NCI-H510A (cell line): ENCODE results near the gene ZFR2.
"Not testable (repeated sequence)": the region's sequence is repeated elsewhere in the genome, so short reads cannot be mapped to it uniquely, and the experiment has no call there.

ENCODE experiments used
- DNase-seq: peaks from one replicate; lab custom pipeline; 2025; lab: John Stamatoyannopoulos, UW

ZFR2 gene

DNA sequence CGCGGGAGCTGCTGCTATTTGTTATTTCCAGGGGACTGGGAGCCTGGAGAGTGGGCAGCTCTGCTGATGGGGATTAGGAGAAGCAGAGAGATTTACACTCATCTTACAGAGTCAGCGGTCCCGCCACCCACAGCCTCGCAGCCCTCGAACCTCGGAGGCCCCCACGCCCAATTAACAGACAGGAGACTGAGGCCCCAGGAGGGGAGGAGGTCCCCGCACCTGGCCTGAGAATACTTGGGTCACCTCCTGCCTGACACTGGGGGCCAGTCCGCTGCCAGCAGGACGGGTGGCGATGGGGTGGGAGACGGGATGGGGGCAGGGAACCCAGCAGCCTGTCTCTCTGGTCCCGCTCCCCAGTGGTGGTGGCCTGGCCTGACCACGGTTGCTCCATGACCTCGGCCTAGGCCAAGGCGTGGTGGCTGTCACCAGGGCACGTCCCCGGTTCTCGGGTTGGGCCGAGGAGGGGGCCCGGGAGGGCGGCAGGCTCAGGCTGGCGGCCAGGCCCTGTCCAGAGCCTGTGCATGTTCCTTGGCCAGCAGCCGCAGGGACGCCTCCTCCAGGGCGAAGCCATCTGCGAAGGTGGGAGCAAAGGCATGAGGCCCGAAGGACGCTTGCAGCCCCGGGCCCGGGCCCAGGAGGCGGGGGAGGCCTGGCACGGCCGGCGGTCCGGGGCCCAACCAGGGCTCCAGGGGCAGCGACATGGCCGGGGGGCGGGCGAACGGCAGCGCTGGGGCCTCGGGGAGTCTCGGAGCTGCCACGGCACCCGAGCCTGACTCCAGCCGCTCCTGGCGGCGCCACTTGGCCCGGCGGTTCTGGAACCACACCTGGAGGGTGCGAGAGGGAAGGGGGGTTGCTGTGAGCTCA is 98.5 kb downstream of the ZFR2 start:
- no peak for DNase-seq

DNA sequence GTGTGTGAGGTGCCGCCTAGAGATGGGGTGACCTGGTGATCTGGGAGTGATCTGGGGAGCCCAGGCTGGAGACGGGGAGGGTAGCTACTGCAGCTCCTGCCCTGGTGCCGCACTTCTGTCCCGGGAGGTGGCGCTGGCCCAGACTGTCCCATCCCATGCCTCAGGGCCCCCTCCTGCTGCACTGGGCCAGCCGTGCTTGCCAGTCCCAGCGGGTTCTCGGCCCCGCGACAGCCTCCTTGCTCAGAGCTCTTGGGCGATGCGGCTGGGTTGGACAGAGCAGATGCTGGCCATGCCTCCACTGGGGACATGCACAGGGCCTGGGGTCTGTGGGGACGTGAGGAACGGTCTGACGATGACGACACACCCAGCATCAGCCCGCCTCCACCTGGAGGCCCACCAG is 99.3 kb downstream of the ZFR2 start:
- DNase-seq = no peak

DNA sequence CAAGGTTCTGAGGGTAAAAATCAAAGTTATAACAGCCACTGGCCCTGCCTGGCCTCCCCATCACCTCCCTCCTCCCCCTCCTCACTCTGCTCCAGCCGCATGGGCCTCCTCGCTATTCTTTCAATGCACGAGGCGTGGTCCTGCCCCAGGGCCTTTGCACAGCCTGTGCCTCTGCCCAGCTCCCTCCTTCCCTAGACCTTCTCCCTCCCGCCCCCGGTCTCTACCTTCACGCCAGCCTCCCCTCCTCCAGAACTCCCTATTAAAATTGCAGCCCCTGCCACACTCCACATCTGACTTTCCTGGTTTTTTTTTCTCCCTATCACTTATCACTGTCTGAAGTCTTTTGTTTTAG is 100.1 kb downstream of the ZFR2 start:
- no peak for DNase-seq

DNA sequence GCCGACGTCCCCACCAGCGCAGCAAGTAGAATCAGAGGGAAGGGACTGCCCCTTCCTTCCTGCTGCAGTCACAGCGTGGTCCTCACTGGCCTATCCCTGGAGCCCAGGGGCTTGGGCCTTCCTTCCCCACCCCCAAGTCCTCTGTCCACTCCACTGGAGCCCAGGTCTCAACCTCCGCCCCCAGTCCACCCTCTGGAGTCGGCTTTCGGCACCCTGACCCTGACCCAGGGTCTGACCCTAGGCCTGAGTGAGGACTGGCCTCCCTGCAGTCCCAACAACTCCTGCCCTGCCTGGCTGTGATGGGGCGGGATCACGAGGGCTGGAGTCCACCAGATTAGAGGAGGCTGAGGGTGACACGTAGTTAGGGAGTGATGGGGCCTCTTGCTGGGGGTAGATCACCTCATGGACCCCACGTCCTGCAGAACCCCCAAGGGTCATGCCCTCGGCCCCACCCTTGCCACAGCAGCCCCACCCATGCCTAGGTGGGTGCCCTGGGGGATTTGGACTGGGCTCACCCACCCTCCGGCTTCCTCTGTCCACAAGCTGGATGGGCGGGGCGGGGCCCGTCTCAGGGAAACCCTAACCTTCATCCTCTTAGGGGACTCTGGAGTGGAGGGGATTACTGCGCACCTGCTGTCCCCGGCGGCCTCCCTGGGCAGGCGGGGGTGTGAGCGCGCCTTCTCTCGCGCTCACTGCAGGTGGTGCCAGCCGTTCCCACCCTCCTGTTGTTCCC is 100.7 kb downstream of the ZFR2 start:
- DNase-seq = no peak

DNA sequence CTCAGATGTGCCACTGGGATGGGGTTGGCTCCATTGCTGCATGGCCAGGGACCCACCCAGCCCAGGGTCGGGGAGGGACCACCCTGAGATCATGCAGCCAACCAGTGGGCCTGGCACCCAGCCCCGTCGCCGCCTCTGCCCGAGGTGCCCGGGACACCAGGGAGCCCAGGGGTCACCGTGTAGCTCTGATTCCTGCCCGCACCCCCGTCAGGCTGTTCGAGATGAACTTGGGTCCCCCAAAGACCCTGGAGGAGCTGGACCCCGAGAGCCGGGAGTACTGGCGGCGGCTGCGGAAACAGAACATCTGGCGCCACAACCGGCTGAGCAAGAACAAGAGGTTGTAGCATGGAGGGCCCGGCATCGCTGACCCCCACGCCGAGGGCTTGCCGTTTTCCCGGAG is 101.8 kb downstream of the ZFR2 start:
- DNase-seq = no peak

DNA sequence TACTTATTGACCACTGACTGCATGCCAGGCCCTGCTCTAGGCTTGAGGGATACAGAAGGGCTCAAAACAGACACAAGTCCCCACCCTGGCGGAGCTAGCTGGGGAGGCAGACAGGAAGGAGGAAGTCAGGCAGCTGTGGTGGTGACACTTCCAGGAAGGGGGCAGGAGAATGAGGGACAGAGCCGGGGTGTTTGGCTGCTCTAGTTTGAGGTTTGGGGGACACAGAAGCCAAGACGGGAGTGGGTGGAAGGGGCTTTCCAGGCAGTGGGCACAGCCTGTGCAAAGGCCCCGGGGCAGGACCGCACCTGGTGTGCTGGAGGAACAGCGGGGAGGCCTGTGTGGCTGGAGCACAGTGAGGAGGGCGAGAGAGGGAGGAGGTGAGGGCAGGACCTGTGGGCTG is 102.3 kb downstream of the ZFR2 start:
- DNase-seq = no peak

DNA sequence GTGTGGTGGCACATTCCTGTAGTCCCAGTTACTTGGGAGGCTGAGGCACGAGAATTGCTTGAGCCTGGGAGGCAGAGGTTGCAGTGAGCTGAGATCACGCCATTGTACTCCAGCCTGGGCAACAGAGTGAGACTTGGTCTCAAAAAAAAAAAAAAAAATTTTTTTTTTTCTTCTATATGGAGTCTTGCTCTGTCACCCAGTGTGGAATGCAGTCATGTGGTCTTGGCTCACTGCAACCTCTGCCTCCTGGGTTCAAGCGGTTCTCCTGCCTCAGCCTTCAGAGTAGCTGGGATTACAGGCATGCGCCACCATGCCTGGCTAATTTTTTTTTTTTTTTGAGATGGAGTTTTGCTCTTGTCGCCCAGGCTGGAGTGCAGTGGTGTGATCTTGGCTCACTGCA is 103.1 kb downstream of the ZFR2 start:
- DNase-seq = not testable (repeated sequence)

DNA sequence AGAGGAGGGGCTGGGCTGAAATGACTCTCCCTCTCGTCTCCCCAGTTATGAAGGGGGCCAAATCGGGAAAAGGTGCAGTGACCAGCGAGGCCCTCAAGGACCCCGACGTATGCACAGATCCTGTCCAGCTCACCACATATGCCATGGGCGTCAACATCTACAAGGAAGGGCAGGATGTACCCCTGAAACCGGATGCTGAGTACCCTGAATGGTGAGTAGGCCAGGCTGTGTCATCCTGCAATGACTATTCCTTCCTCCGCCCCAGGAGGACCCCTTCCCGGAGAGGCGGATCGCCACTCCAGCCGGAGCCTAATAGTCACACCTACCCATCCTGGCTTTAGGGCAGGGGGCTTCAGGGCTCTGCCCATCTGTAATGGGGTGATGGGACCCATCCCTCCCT is 103.7 kb downstream of the ZFR2 start:
- DNase-seq = no peak

DNA sequence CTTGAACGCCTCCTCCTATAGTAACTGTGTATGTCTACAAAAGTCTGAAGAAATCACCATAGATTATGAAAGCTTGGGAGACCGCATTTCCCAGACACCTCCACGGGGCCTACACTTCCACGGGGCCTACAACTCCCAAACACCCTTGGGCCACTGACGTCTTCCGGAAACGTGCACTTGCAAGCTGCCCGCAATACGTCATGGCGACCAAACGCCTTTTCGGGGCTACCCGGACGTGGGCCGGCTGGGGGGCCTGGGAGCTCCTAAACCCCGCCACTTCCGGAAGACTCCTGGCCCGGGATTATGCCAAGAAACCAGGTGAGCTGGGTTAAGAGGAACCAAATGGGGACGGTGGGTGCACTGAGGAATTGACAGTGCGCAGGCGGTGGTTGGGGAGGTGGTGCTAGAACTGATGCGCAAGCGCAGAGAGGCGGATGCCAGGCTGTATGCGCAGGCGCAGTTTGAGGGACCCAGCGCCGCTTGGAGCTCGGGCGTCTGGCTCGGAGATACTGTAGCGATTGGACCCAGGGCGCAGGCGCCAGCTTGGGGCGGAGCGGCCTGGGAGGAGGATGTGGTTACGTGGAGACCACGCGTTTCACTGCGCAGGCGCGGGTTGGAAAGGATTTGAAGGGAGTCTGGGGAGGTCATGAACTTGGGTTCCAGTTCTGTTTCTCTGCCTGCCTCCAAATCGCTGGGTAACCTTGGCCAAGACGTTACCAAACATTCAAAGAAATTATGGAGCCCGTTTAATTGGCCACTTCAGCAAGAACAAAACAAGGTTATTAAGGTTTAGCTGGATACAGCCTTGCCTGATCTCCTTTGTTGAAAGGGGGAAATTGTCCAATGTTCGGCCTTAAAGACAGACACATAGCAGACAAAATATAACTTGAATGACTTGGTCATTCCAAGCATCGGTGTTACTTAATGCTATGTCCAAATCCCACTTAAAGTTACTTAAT is 106.1 kb downstream of the ZFR2 start, which contains the start of gene MRPL54:
MRPL54 (plus strand) TSS at position 182 of the 959 bp plus-strand sequence; CDS start at position 201, 19 bp downstream.
- DNase-seq = peak; percentile 97

DNA sequence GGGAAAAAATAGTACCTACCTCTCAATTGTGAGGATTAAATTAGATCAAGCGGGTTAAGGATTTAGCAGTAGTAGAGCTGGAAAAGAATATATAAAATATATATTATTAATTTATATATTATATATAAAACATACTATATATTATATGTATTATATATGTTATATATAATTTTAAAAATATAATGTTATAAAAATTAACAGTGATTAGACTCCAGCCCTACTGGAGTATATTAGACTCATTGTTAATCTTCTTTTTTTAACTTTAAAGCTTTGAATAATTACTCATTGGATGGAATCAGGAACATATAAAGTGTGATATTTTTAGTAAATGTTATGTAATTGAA is 106.7 kb downstream of the ZFR2 start:
- DNase-seq = no peak

DNA sequence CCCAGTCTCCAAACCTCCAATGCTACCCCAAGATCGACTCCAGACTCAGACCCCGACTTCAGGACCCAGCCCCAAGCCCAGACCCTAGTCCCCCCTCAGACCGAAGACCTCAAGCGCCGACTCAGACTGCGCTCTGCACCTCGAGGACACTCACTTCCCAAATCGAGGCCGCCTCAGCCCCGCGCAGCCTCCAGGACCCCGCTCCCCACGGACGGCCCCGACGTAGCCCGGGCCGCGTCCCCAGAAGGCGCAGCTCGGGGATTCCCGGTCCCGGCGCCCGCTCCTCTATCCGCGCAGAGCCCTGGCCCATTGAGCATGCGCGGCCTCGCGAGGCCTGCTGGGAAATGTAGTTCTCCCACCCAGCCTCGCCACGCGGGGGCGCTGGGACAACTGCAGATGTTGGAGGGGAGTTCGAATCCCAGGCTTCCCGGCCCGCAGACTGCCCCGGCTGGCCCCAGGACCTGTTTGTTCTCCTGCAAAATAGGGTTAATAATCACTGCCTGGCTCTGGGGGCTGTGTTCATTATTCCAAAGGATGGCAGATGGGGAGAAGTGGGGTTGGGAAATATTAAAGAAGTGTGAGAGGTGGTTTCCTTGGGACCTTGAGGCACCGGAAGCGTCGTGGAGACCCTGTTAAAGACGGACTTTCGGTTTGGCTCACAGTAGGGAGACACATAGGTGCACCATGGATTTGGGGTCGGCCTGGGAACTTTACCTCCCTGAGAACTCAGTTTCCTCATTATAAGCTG is 107.3 kb downstream of the ZFR2 start, which contains the start of gene APBA3:
APBA3 (minus strand) TSS at position 311 of the 748 bp plus-strand sequence. CDS start 1,428 bp downstream, outside the sequence.
- DNase-seq = peak; percentile 76

DNA sequence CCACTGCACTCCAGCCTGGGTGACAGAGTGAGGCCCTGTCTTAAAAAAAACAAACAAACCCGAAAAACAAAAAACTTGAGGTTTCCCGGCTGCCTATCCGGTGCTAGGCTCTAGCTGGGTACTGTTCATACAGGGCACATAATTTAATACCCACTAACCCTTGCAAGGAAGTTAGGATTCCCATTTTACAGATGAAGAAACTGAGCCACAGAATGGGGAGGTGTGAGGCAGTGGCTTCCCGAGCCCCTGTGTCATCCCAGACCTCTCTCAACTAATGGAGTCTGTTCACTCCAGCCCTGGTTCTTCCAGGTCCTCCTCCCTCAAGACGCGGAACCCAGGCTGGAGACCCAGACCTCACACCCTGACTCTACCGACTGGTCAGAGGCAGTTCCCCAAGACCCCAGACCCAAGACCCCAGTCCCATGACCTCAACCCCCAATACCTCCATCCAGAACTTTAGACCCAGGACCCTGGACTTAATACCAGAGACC is 107.9 kb downstream of the ZFR2 start:
- DNase-seq = no peak

DNA sequence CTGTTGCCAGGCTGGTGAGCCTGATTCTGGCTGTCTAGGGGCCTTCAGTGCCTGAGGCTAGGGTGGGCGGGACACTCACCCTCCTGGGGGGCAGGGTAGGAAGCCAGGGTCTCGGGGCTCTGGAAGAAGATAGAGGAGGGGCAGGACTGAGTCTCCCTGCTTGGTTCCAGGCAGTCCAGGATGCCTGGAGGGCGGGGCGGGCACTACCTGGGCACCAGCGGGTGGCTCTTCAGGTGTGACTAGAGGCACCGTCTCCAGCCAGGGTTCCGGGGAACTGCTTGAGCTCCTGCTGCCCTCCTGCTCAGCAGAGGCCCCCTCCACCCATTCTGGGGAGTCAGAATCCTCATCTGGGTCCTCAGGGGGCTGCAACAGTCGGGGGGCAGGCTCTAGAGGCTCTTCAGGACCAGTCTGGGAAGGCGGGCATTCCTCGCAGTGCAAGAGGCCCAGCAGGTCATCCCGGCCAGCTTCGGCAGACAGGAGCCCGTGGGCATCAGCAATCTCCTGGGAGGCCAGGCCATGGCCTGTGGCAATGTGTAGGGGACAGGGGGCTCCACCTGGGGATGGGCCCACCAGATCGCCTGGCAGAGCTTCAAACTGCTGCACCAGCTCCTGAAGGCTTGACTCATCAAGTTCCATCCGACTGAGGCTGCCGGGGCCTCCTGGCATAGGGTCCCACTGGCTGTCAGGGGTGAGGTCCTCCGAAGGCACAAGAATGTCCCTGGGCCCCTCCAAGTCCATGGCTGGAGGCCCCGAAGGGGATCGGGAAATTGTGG is 109.2 kb downstream of the ZFR2 start:
- DNase-seq = no peak

DNA sequence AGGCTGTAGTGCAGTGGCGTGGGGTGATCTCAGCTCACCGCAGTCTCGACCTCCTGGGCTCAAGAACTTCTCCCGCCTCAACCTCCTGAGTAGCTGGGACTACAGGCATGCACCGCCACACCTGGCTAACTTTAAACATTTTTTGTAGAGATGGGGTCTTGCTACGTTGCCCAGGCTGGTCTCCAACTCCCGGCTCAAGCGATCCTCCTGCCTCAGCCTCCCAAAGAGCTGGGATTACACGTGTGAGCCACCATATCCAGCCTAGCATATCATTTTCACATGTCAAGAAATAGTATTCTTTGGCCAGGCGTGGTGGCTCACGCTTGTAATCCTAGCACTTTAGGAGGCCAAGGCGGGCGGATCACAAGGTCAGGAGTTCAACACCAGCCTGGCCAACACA is 110.5 kb downstream of the ZFR2 start:
- DNase-seq = not testable (repeated sequence)

DNA sequence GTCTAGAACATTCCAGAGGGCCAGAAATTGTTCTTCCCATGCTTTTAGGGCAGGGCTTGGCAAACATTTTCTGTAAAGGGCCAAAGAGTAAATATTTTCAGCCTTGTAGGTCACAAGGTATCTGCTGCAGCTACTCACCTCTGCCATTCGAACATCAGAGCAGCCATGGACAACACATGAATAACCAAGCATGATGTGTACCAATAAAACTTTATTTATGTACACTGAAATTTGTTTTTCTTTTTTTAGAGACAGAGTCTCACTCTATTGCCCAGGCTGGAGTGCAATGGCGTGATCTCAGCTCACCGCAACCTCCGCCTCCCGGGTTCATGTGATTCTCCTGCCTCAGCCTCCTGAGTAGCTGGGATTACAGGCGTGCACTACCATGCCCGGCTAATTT is 111.1 kb downstream of the ZFR2 start:
- DNase-seq = not testable (repeated sequence)
